Measurements from ENCODE around the gene PACSIN2.
"Not testable (repeated sequence)": the region's sequence is repeated elsewhere in the genome, so short reads cannot be mapped to it uniquely, and the experiment has no call there.

Gene PACSIN2

DNA sequence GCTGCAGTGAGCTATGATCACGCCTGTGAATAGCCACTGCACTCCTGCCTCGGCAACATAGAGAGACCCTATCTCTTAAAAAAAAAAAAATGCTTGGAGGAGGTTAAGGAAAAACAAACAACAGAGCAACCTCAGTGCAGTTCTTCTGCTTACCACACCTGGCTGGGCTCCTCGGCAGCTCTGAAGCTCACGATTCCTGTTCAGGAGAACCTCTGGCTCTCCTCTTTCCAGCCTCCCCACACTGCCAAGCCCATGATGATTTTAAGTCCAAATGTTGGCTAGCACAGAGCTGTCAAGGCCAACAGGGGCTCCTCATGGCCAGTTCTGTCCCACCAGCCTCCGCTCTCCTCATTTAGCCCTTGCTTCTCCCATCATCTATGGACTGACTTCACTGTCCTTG, 88.2 kb downstream of the PACSIN2 start:
- H3K4me3 ChIP-seq (ENCODE audit: control insufficient read depth, low read depth, low read length) = no peak overlapping the region
- TF ChIP-seq, protein P1, sequence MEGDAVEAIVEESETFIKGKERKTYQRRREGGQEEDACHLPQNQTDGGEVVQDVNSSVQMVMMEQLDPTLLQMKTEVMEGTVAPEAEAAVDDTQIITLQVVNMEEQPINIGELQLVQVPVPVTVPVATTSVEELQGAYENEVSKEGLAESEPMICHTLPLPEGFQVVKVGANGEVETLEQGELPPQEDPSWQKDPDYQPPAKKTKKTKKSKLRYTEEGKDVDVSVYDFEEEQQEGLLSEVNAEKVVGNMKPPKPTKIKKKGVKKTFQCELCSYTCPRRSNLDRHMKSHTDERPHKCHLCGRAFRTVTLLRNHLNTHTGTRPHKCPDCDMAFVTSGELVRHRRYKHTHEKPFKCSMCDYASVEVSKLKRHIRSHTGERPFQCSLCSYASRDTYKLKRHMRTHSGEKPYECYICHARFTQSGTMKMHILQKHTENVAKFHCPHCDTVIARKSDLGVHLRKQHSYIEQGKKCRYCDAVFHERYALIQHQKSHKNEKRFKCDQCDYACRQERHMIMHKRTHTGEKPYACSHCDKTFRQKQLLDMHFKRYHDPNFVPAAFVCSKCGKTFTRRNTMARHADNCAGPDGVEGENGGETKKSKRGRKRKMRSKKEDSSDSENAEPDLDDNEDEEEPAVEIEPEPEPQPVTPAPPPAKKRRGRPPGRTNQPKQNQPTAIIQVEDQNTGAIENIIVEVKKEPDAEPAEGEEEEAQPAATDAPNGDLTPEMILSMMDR (conservative IDR thresholded peaks at IDR 0.05; ENCODE audit: control insufficient read depth, insufficient read depth, low read depth, low read length) = no peak
- no peak for DNase-seq (ENCODE audit: low read depth)

- H3K4me3 ChIP-seq (ENCODE audit: control insufficient read depth, low read depth, low read length) = no peak overlapping the region
- TF ChIP-seq, protein P1 (conservative IDR thresholded peaks at IDR 0.05; ENCODE audit: control insufficient read depth, insufficient read depth, low read depth, low read length) = no peak
- DNase-seq (ENCODE audit: low read depth) = no peak
Measured at GRCh38 chr22:42926104-42926503, 88.8 kb downstream of the PACSIN2 start.

DNA sequence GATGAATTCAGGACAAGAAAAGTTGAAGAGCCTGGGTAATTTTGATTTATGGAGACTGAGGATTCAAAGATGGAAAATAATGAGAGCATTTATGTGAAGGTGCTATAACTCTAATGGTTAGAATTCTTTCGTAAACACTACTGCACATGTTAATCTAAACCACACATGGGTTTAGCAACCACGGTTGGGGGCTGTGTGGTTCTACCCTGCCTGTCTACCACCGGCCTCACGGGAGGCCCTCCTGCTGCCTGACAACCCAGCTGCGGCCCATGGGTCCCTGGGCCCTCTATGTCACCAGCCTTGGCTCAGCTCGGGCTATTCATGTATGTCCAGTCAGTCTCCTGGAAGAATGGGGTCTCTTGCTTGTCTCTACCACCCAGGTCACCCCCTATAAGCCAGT, 89.4 kb downstream of the PACSIN2 start:
- H3K4me3 ChIP-seq (ENCODE audit: control insufficient read depth, low read depth, low read length) = no peak overlapping the region
- TF ChIP-seq, protein P1 (conservative IDR thresholded peaks at IDR 0.05; ENCODE audit: control insufficient read depth, insufficient read depth, low read depth, low read length) = no peak
- DNase-seq (ENCODE audit: low read depth) = no peak

DNA sequence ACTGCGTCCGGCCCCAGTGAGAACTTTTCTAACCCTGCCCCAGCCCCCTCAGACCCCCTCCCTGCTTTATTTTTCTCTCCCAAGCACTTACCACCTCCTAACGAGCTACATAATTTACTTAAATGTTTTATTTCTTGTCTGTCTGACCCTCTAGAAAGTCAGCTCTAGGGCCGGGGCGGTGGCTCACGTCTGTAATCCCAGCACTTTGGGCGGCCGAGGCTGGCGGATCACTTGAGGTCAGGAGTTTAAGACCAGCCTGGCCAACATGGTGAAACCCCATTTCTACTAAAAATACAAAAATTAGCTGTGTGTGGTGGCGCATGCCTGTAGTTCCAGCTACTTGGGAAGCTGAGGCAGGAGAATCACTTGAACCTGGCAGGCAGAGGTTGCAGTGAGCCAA, 89.9 kb downstream of the PACSIN2 start:
- not testable (repeated sequence) for H3K4me3 ChIP-seq (ENCODE audit: control insufficient read depth, low read depth, low read length); DNase-seq (ENCODE audit: low read depth)

DNA sequence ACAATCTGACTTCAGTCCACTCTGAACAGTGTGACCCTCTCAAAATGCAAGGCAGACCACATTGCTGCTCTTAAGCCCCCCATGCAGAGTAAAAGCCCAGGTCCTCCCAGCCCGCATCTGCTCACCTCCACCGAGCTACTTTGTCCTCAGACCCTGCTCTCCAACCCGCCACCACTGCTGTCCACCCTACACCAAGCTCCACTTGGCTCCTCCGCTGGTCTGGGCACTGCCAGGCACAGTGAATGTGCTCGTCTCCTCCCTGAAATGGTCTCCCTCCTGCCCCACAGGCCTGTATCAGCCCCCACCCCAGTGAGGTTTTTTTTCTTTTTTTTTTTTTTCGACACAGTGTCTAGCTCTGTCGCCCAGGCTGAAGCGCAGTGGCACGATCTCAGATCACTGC, 90.5 kb downstream of the PACSIN2 start:
- TF ChIP-seq, protein P1 (conservative IDR thresholded peaks at IDR 0.05; ENCODE audit: control insufficient read depth, insufficient read depth, low read depth, low read length) = no peak
- DNase-seq (ENCODE audit: low read depth) = no peak
- H3K4me3 ChIP-seq (ENCODE audit: control insufficient read depth, low read depth, low read length) = no peak overlapping the region

- H3K4me3 ChIP-seq (ENCODE audit: control insufficient read depth, low read depth, low read length) = no peak overlapping the region
- no peak for DNase-seq (ENCODE audit: low read depth)
- TF ChIP-seq, protein P1 (conservative IDR thresholded peaks at IDR 0.05; ENCODE audit: control insufficient read depth, insufficient read depth, low read depth, low read length) = no peak
Measured at GRCh38 chr22:42922374-42923191, 92.4 kb downstream of the PACSIN2 start.

- DNase-seq (ENCODE audit: low read depth) = no peak
- TF ChIP-seq, protein P1 (conservative IDR thresholded peaks at IDR 0.05; ENCODE audit: control insufficient read depth, insufficient read depth, low read depth, low read length) = no peak
- H3K4me3 ChIP-seq (ENCODE audit: control insufficient read depth, low read depth, low read length) = no peak overlapping the region
Measured at GRCh38 chr22:42920101-42920820, 94.7 kb downstream of the PACSIN2 start.
